Peyer's patch (tissue), 4 donors: ENCODE data around the gene MICAL3.

ENCODE experiments used
- POLR2A ChIP-seq, 2 donors: fragments of 450-650 bp; IDR thresholded peaks; one replicate each; pipeline ENCODE4 v1.5.1; 2017; ENCODE audit warnings: antibody characterized with exemption in 2 of 2, mild to moderate bottlenecking in 2 of 2, moderate library complexity in 2 of 2
- TF ChIP-seq, protein P1 (sequence below), 6 experiments: fragments of 450-650 bp in 4 of 6; fragments of 200-600 bp in 2 of 6; sonication (generic) in 1 of 6; IDR thresholded peaks; one replicate each; pipeline ENCODE4 v1.5.1; 2017 to 2019; ENCODE audit warnings: antibody characterized with exemption in 6 of 6, mild to moderate bottlenecking in 3 of 6, moderate library complexity in 1 of 6

DNA sequence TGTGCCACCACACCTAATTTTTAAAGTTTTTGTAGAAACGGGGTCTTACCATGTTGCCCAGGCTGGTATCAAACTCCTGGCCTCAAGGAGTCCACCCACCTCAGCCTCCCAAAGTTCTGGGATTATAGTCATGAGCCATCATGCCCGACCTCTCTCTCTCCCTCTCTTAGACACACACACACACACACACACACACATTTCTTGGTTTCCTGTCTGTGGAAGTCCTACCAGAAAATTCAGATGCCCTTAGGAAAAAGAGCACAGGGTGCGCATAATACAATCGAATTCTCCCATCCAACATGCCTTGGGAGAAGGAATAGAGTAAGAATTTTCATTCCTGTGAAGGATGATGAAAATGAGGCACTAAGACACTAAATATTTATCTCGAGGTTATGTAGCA lies 10.4 kb downstream of the MICAL3 start:
- TF ChIP-seq, protein P1, sequence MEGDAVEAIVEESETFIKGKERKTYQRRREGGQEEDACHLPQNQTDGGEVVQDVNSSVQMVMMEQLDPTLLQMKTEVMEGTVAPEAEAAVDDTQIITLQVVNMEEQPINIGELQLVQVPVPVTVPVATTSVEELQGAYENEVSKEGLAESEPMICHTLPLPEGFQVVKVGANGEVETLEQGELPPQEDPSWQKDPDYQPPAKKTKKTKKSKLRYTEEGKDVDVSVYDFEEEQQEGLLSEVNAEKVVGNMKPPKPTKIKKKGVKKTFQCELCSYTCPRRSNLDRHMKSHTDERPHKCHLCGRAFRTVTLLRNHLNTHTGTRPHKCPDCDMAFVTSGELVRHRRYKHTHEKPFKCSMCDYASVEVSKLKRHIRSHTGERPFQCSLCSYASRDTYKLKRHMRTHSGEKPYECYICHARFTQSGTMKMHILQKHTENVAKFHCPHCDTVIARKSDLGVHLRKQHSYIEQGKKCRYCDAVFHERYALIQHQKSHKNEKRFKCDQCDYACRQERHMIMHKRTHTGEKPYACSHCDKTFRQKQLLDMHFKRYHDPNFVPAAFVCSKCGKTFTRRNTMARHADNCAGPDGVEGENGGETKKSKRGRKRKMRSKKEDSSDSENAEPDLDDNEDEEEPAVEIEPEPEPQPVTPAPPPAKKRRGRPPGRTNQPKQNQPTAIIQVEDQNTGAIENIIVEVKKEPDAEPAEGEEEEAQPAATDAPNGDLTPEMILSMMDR (IDR thresholded peaks at IDR 0.05) = no peak
- no peak for TF ChIP-seq POLR2A (IDR thresholded peaks at IDR 0.05)
